Heart left ventricle (tissue), 13 donors: ENCODE measurements around the gene NECTIN2.

ENCODE experiments used
- POLR2A ChIP-seq, 2 donors: fragments of 450-650 bp; IDR thresholded peaks; one replicate each; pipeline ENCODE4 v1.6.1; 2017; ENCODE audit warnings: antibody characterized with exemption in 2 of 2, mild to moderate bottlenecking in 2 of 2, moderate library complexity in 2 of 2
- TF ChIP-seq, protein P1 (sequence below), 12 donors: fragments of 200-600 bp; sonication (generic) in 4 of 12; IDR thresholded peaks; one replicate each; pipeline versions ENCODE4 v1.5.0 to v1.8.0; 2018 to 2022; ENCODE audit warnings: antibody characterized with exemption in 12 of 12, mild to moderate bottlenecking in 5 of 12
- donor health status: ischemic (EF 13 %, LVEDD 7.1; RV severe dilation, severe dysfunction).
- donor health status: DM: no; HTN: yes; CAD: no.
- donor health status: DM: no; HTN: no; CAD: no.
- donor health status: ischemic (EF 25% LVEDD 6.9; RV normal size, moderate dysfunction).
- donor health status: ischemic (EF 25% LVEDD 5.7; RV mildly dilated, moderate dysfunction).
- donor health status: ischemic (EF 35%, LVEDD 5.7; RV mildly dilated, moderate dysfunction).
- donor health status: nonischemic (EF 11% LVEDD 7.7; RV severe dilation, severe dysfunction).
- donor health status: DM: yes; HTN: yes; CAD: no.
- donor health status: PGD.
- donor health status: ischemic (EF 29% LVEDD 5.4; RV normal size, mild dysfunction).
- donor health status: nonischemic (EF 23%, LVEDD 6.1; RV moderate dilation, normal function).

GRCh38 chr19:44800461-44800860 lies 45.6 kb upstream of the NECTIN2 start:
- no peak for TF ChIP-seq POLR2A (IDR thresholded peaks at IDR 0.05)
- TF ChIP-seq, protein P1, sequence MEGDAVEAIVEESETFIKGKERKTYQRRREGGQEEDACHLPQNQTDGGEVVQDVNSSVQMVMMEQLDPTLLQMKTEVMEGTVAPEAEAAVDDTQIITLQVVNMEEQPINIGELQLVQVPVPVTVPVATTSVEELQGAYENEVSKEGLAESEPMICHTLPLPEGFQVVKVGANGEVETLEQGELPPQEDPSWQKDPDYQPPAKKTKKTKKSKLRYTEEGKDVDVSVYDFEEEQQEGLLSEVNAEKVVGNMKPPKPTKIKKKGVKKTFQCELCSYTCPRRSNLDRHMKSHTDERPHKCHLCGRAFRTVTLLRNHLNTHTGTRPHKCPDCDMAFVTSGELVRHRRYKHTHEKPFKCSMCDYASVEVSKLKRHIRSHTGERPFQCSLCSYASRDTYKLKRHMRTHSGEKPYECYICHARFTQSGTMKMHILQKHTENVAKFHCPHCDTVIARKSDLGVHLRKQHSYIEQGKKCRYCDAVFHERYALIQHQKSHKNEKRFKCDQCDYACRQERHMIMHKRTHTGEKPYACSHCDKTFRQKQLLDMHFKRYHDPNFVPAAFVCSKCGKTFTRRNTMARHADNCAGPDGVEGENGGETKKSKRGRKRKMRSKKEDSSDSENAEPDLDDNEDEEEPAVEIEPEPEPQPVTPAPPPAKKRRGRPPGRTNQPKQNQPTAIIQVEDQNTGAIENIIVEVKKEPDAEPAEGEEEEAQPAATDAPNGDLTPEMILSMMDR (IDR thresholded peaks at IDR 0.05): peak; percentile 86 to 96 (median 91)
